ENCODE measurements around the gene STAM2. TPM values are rescaled to one million over a fixed set of nuclear protein-coding genes. Genes with fewer than 3 reads are reported as not detected.

Gene STAM2
- total RNA-seq, 2 donors from 2014 or later = 26.8 to 27.3 TPM

DNA sequence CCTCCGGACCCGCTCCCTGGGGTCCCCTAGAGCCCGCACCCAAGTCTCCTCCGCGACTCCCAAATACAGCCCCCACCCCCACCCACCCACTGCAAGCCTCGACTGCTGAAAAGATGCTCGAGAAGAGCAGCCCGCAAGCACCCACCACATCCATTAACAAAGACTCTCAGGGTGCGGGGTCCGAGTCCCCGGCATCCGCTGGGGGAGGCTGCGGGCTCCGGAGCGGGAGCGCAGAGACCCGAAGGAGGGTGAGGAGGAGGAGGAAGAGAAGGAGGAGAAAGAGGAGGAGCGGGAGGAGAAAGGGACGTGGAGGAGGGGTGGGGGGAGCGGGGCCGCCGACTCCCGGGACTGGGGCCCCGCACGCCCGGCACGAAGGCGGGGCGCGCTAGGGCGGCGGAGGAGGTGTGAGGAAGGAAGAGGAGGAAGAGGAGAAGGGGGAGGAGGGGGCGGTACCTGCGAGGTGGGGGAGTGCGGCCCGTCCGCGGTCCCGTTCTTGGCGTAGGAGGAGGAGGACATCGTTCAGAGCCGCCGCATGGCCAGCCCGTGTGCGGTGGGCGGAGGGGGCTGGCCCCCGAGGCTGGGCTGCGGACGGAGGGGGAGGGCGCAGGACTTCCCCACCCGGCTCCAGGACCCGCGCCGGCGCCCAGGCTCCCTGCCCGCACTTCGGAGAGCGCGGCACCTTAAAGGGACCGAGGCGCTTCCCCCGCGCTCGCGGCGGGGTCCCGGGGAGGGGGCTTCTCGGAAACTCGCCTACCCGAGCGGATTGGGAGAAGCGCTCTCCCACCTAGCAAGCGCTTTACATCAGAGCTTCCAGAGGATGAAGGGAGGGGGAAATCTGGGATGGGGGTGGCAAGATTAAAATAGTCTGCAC is 76.8 kb downstream of the STAM2 start, which contains the start of gene CACNB4:
Gene CACNB4 (minus strand): TSS at position 549 of the 871 bp plus-strand sequence.
- TF ChIP-seq, protein P1, sequence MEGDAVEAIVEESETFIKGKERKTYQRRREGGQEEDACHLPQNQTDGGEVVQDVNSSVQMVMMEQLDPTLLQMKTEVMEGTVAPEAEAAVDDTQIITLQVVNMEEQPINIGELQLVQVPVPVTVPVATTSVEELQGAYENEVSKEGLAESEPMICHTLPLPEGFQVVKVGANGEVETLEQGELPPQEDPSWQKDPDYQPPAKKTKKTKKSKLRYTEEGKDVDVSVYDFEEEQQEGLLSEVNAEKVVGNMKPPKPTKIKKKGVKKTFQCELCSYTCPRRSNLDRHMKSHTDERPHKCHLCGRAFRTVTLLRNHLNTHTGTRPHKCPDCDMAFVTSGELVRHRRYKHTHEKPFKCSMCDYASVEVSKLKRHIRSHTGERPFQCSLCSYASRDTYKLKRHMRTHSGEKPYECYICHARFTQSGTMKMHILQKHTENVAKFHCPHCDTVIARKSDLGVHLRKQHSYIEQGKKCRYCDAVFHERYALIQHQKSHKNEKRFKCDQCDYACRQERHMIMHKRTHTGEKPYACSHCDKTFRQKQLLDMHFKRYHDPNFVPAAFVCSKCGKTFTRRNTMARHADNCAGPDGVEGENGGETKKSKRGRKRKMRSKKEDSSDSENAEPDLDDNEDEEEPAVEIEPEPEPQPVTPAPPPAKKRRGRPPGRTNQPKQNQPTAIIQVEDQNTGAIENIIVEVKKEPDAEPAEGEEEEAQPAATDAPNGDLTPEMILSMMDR (IDR thresholded peaks at IDR 0.05) = no peak
- no peaks in the 10 kb centered on the region for H3K9me3 ChIP-seq
- H3K27me3 ChIP-seq = no peaks in the 10 kb centered on the region
- no peak for DNase-seq (ENCODE audit: low spot score)
- H3K27ac ChIP-seq = peak within 1 kb of the TSS in 1 of 2 donors; percentile 28
- peak within 1 kb of the TSS; percentile 51 to 71 for H3K4me3 ChIP-seq
- H3K4me1 ChIP-seq = peaks cover 0 to 23% of the 10 kb centered on the region in 2 donors
- no peaks in the 10 kb centered on the region for H3K36me3 ChIP-seq

DNA sequence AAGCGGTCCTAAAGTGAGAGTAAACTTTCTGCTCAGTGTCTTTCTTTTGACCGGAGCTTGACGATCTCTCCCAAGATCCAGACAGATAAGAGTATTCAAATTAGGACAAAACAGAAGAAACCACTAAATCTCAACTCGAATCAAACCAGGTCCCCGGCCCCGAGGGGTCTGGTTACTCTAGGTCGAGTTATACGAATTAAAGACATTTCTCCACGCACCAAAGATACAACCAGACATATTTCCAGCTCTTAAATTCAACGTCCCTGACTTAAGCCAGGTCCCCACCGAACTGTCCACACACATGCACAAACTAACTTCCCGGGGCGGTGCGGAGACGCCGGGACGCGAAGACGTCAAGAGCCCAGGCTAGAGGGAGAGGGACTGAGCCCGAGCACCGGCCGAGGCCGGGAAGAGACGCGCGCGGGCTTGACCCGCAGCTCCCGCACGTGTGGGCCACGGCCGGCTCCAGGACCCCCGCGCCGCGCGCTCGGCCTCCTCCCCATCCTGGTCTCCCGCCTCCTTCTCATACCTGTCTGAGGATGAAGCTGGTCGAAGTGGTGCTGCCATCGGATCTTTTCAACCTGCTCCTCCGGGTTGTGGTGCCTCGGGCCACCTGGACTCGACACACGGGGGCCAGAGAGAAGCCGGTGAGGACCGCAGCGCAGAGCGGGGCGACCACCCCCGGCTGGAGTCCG is 77.6 kb downstream of the STAM2 start:
- H3K9me3 ChIP-seq = no peaks in the 10 kb centered on the region
- TF ChIP-seq, protein P1 (IDR thresholded peaks at IDR 0.05) = no peak
- H3K36me3 ChIP-seq = no peaks in the 10 kb centered on the region
- H3K4me1 ChIP-seq = peaks cover 0 to 23% of the 10 kb centered on the region in 2 donors
- H3K4me3 ChIP-seq = peak overlapping the region; percentile 51 to 71
- H3K27ac ChIP-seq = peak overlapping the region in 1 of 2 donors; percentile 28
- no peaks in the 10 kb centered on the region for H3K27me3 ChIP-seq
- no peak for DNase-seq (ENCODE audit: low spot score)

DNA sequence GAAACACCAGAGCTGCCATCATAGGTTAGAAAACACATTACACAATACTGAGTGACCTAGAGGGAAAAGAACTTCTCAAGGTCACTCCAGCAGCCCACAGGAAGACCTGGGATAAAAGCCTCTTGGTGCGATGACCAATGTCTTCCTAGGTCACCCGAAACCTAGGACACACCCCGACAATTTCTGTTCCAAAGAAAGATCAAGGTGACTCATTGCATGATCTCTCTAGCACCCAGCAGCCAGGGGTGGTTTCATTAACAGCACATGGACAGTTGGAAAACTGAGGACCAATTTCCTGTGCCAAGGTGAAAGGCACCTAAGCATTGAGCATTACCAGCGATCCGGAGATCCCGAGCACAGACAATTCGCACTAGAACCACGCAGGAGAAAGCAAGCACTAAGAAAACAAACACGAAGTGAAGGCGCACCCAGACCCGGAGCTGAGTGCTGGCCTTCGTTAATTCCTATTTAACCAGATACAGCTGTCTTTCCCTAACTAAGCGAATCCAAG is 78.2 kb downstream of the STAM2 start:
- TF ChIP-seq, protein P1 (IDR thresholded peaks at IDR 0.05) = no peak
- Histone ChIP-seq H3K27ac (no peak overlapping the region), H3K36me3 (no peaks in the 10 kb centered on the region)

DNA sequence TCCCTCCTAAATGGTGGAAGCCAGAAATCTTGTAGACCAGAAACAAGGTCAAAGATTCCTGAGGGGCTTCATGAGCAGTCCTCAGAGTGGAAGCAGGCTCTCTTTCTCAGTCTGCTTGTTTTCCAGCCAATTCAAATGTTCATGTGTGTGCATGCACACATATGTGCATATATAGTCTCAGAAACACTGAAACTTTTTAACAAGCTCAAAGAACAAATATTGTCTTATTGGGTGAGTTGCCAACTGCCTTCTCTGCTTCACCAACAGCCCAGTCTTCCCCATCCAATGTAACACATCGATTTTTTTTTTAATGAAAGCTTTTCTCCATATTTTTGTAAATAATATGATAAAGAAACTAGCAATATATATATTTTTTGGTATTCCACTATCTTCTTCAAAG is 80.4 kb downstream of the STAM2 start:
- no peaks in the 10 kb centered on the region for H3K36me3 ChIP-seq
- H3K4me3 ChIP-seq = no peak overlapping the region
- H3K27ac ChIP-seq = no peak overlapping the region
- TF ChIP-seq, protein P1 (IDR thresholded peaks at IDR 0.05) = no peak
- H3K27me3 ChIP-seq = no peaks in the 10 kb centered on the region
- peaks cover 0 to 23% of the 10 kb centered on the region in 2 donors for H3K4me1 ChIP-seq
- H3K9me3 ChIP-seq = no peaks in the 10 kb centered on the region
- no peak for DNase-seq (ENCODE audit: low spot score)

More for the DNA sequence above, 78.2 kb downstream of the STAM2 start:
- peak; percentile 61 for DNase-seq (ENCODE audit: low spot score)
- H3K27me3 ChIP-seq = no peaks in the 10 kb centered on the region
- H3K4me3 ChIP-seq = peak overlapping the region; percentile 51 to 71
- H3K9me3 ChIP-seq = no peaks in the 10 kb centered on the region
- peaks cover 0 to 23% of the 10 kb centered on the region in 2 donors for H3K4me1 ChIP-seq

DNA sequence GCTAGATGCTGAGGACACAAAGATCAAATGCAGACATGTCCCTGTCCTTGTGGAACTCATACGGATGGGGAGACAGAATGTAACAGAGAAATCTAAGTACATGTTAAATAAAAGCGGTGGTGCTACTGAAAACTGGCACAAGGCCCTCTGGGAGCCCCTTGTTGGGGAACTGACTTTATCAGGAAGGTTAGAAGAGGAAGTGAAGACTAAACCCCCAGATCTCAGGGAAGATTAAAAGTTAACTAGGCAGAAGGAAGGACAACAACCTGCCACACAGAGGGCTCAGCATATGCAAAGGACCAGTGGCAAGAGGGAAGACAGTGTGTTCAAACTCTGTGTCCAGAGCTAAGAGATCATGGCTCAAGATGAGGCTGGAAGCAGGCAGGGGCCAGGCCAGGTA is 81.5 kb downstream of the STAM2 start:
- H3K36me3 ChIP-seq = no peaks in the 10 kb centered on the region
- TF ChIP-seq, protein P1 (IDR thresholded peaks at IDR 0.05) = no peak
- no peak for DNase-seq (ENCODE audit: low spot score)

More for the DNA sequence above, 81.5 kb downstream of the STAM2 start:
- Histone ChIP-seq H3K27me3 (no peaks in the 10 kb centered on the region), H3K27ac (no peak overlapping the region), H3K4me3 (no peak overlapping the region), H3K9me3 (no peaks in the 10 kb centered on the region), H3K4me1 (peaks cover 0 to 16% of the 10 kb centered on the region in 2 donors)
